ENCODE results near the gene MB21D2.
"Not testable (repeated sequence)": the region's sequence is repeated elsewhere in the genome, so short reads cannot be mapped to it uniquely, and the experiment has no call there.

Gene MB21D2

GRCh38 chr3:192795021-192795420 lies 122.6 kb downstream of the MB21D2 start:
- 100% methylated on average over 3 of the region's 6 CpGs for WGBS (ENCODE audit: insufficient coverage)
- no peaks in the 10 kb centered on the region for H3K4me1 ChIP-seq (ENCODE audit: control extremely low read depth in 1 of 4, control insufficient read depth in 4 of 4, insufficient read depth in 4 of 4, low read length in 3 of 4)
- H3K4me3 ChIP-seq (ENCODE audit: control insufficient read depth in 1 of 7, extremely low read depth in 1 of 7, insufficient read depth in 4 of 7, low read depth in 2 of 7, low read length in 6 of 7) = no peak overlapping the region
- ChIA-PET CTCF (no interaction called here), POLR2A (no interaction called here)
- no peaks in the 10 kb centered on the region for H3K36me3 ChIP-seq (ENCODE audit: control insufficient read depth in 4 of 4, insufficient read depth in 4 of 4, low read length in 3 of 4)
- H3K9me3 ChIP-seq (ENCODE audit: control extremely low read depth in 1 of 5, control insufficient read depth in 4 of 5, insufficient read depth in 2 of 5, low read depth in 1 of 5, low read length in 4 of 5) = no peaks in the 10 kb centered on the region
- DNase-seq = no peak
- H3K27me3 ChIP-seq (replicated peaks in 2 of 5; ENCODE audit: control insufficient read depth in 4 of 5, insufficient read depth in 5 of 5, low read length in 4 of 5) = peaks cover 0 to 2% (median 0%) of the 10 kb centered on the region in 5 experiments
- no peak overlapping the region for H3K27ac ChIP-seq (ENCODE audit: insufficient read depth in 1 of 2, low read depth in 1 of 2, low read length in 2 of 2, poor library complexity in 1 of 2, severe bottlenecking in 2 of 2)

DNA sequence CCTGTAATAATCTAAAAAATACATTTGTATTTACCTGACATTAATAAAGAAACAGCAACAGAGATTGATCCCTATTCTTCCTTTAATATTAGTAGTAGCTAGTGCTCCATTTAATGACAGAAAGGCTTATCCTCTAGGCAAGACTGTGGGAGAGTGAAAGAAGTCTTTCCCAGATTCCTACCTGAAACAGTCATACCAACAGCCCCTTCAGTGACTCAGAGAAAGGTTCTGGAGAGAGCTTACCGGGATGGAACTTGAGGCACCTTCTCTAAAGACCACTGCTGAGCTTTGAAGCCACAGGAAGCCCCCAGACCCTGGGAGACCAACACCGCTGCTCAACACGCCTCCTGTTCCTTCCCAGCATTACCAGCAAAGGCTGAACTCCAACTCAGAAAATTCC lies 123.4 kb downstream of the MB21D2 start:
- DNase-seq = no peak
- Histone ChIP-seq H3K27me3 (replicated peaks in 2 of 5; ENCODE audit: control insufficient read depth in 4 of 5, insufficient read depth in 5 of 5, low read length in 4 of 5) (peaks cover 0 to 2% (median 0%) of the 10 kb centered on the region in 5 experiments), H3K9me3 (ENCODE audit: control extremely low read depth in 1 of 5, control insufficient read depth in 4 of 5, insufficient read depth in 2 of 5, low read depth in 1 of 5, low read length in 4 of 5) (no peaks in the 10 kb centered on the region), H3K36me3 (ENCODE audit: control insufficient read depth in 4 of 4, insufficient read depth in 4 of 4, low read length in 3 of 4) (no peaks in the 10 kb centered on the region), H3K27ac (ENCODE audit: insufficient read depth in 1 of 2, low read depth in 1 of 2, low read length in 2 of 2, poor library complexity in 1 of 2, severe bottlenecking in 2 of 2) (no peak overlapping the region), H3K4me3 (ENCODE audit: control insufficient read depth in 1 of 7, extremely low read depth in 1 of 7, insufficient read depth in 4 of 7, low read depth in 2 of 7, low read length in 6 of 7) (no peak overlapping the region), H3K4me1 (ENCODE audit: control extremely low read depth in 1 of 4, control insufficient read depth in 4 of 4, insufficient read depth in 4 of 4, low read length in 3 of 4) (no peaks in the 10 kb centered on the region)
- WGBS (ENCODE audit: insufficient coverage) = 87% methylated on average over 3 of the region's 3 CpGs
- CTCF ChIA-PET = no interaction called here
- POLR2A ChIA-PET = no interaction called here

- WGBS (ENCODE audit: insufficient coverage) = 94% methylated on average over 46 of the region's 57 CpGs
- POLR2A ChIA-PET; DNase-seq; H3K27ac ChIP-seq (ENCODE audit: insufficient read depth in 1 of 2, low read depth in 1 of 2, low read length in 2 of 2, poor library complexity in 1 of 2, severe bottlenecking in 2 of 2); H3K36me3 ChIP-seq (ENCODE audit: control insufficient read depth in 4 of 4, insufficient read depth in 4 of 4, low read length in 3 of 4); H3K9me3 ChIP-seq (ENCODE audit: control extremely low read depth in 1 of 5, control insufficient read depth in 4 of 5, insufficient read depth in 2 of 5, low read depth in 1 of 5, low read length in 4 of 5); H3K4me3 ChIP-seq (ENCODE audit: control insufficient read depth in 1 of 7, extremely low read depth in 1 of 7, insufficient read depth in 4 of 7, low read depth in 2 of 7, low read length in 6 of 7); H3K27me3 ChIP-seq (replicated peaks in 2 of 5; ENCODE audit: control insufficient read depth in 4 of 5, insufficient read depth in 5 of 5, low read length in 4 of 5); H3K4me1 ChIP-seq (ENCODE audit: control extremely low read depth in 1 of 4, control insufficient read depth in 4 of 4, insufficient read depth in 4 of 4, low read length in 3 of 4); CTCF ChIA-PET: not testable (repeated sequence)
These were observed 128.7 kb downstream of the MB21D2 start for GRCh38 chr3:192788816-192789515.

DNA sequence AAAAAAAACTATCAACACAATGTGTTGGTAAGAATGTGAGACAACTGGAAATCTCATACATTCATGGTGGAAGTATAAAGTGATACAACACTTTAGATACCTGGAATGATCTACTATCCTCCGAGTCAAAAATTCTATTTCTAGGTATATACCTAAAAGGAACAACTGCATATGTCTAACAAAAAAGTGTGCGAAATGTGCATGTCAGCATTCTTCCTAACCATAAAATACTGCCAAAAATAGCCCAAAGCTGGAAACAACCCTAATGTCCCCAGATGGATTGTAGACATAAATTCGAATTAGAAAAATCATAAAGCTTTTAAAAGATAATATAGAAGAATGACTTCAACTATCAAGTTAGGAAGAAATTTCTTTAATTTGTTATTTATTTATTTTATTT lies 139.1 kb downstream of the MB21D2 start:
- H3K36me3 ChIP-seq (ENCODE audit: control insufficient read depth in 4 of 4, insufficient read depth in 4 of 4, low read length in 3 of 4) = no peaks in the 10 kb centered on the region
- POLR2A ChIA-PET = no interaction called here
- WGBS (ENCODE audit: insufficient coverage) = 86% methylated on average over 1 of the region's 3 CpGs

DNA sequence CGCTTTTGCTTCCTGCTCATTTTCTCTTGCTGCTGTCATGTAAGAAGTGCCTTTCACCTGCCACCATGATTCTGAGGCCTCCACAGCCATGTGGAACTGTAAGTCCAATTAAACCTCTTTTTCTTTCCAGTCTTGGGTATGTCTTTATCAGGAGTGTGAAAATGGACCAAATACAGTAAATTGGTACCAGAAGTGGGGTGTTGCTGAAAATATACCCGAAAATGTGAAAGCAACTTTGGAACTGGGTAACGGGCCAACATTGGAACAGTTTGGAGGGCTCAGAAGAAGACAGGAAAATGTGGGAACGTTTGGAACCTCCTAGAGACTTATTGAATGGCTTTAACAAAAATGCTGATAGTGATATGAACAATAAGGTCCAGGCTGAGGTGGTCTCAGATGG lies 143.3 kb downstream of the MB21D2 start:
- H3K4me3 ChIP-seq (ENCODE audit: control insufficient read depth in 1 of 7, extremely low read depth in 1 of 7, insufficient read depth in 4 of 7, low read depth in 2 of 7, low read length in 6 of 7); H3K36me3 ChIP-seq (ENCODE audit: control insufficient read depth in 4 of 4, insufficient read depth in 4 of 4, low read length in 3 of 4); H3K27ac ChIP-seq (ENCODE audit: insufficient read depth in 1 of 2, low read depth in 1 of 2, low read length in 2 of 2, poor library complexity in 1 of 2, severe bottlenecking in 2 of 2); H3K4me1 ChIP-seq (ENCODE audit: control extremely low read depth in 1 of 4, control insufficient read depth in 4 of 4, insufficient read depth in 4 of 4, low read length in 3 of 4); POLR2A ChIA-PET; DNase-seq; H3K27me3 ChIP-seq (replicated peaks in 2 of 5; ENCODE audit: control insufficient read depth in 4 of 5, insufficient read depth in 5 of 5, low read length in 4 of 5); H3K9me3 ChIP-seq (ENCODE audit: control extremely low read depth in 1 of 5, control insufficient read depth in 4 of 5, insufficient read depth in 2 of 5, low read depth in 1 of 5, low read length in 4 of 5); CTCF ChIA-PET: not testable (repeated sequence)
- 69% methylated on average over 3 of the region's 4 CpGs for WGBS (ENCODE audit: insufficient coverage)

More for the DNA sequence above, 139.1 kb downstream of the MB21D2 start:
- CTCF ChIA-PET = no interaction called here
- DNase-seq = no peak
- Histone ChIP-seq H3K27ac (ENCODE audit: insufficient read depth in 1 of 2, low read depth in 1 of 2, low read length in 2 of 2, poor library complexity in 1 of 2, severe bottlenecking in 2 of 2) (no peak overlapping the region), H3K27me3 (replicated peaks in 2 of 5; ENCODE audit: control insufficient read depth in 4 of 5, insufficient read depth in 5 of 5, low read length in 4 of 5) (peaks cover 0 to 2% (median 0%) of the 10 kb centered on the region in 5 experiments), H3K4me1 (ENCODE audit: control extremely low read depth in 1 of 4, control insufficient read depth in 4 of 4, insufficient read depth in 4 of 4, low read length in 3 of 4) (no peaks in the 10 kb centered on the region), H3K9me3 (ENCODE audit: control extremely low read depth in 1 of 5, control insufficient read depth in 4 of 5, insufficient read depth in 2 of 5, low read depth in 1 of 5, low read length in 4 of 5) (peaks cover 0 to 3% (median 0%) of the 10 kb centered on the region in 5 experiments), H3K4me3 (ENCODE audit: control insufficient read depth in 1 of 7, extremely low read depth in 1 of 7, insufficient read depth in 4 of 7, low read depth in 2 of 7, low read length in 6 of 7) (no peak overlapping the region)

- no peaks in the 10 kb centered on the region for H3K4me1 ChIP-seq (ENCODE audit: control extremely low read depth in 1 of 4, control insufficient read depth in 4 of 4, insufficient read depth in 4 of 4, low read length in 3 of 4)
- DNase-seq = no peak
- 43% methylated on average over 3 of the region's 5 CpGs for WGBS (ENCODE audit: insufficient coverage)
- H3K27me3 ChIP-seq (replicated peaks in 2 of 5; ENCODE audit: control insufficient read depth in 4 of 5, insufficient read depth in 5 of 5, low read length in 4 of 5) = peaks cover 0 to 6% (median 0%) of the 10 kb centered on the region in 5 experiments
- peaks cover 0 to 3% (median 0%) of the 10 kb centered on the region in 5 experiments for H3K9me3 ChIP-seq (ENCODE audit: control extremely low read depth in 1 of 5, control insufficient read depth in 4 of 5, insufficient read depth in 2 of 5, low read depth in 1 of 5, low read length in 4 of 5)
- CTCF ChIA-PET = no interaction called here
- H3K36me3 ChIP-seq (ENCODE audit: control insufficient read depth in 4 of 4, insufficient read depth in 4 of 4, low read length in 3 of 4) = no peaks in the 10 kb centered on the region
- H3K4me3 ChIP-seq (ENCODE audit: control insufficient read depth in 1 of 7, extremely low read depth in 1 of 7, insufficient read depth in 4 of 7, low read depth in 2 of 7, low read length in 6 of 7) = no peak overlapping the region
- POLR2A ChIA-PET = no interaction called here
- H3K27ac ChIP-seq (ENCODE audit: insufficient read depth in 1 of 2, low read depth in 1 of 2, low read length in 2 of 2, poor library complexity in 1 of 2, severe bottlenecking in 2 of 2) = no peak overlapping the region
These were observed 145.3 kb downstream of the MB21D2 start for GRCh38 chr3:192772240-192772894.

DNA sequence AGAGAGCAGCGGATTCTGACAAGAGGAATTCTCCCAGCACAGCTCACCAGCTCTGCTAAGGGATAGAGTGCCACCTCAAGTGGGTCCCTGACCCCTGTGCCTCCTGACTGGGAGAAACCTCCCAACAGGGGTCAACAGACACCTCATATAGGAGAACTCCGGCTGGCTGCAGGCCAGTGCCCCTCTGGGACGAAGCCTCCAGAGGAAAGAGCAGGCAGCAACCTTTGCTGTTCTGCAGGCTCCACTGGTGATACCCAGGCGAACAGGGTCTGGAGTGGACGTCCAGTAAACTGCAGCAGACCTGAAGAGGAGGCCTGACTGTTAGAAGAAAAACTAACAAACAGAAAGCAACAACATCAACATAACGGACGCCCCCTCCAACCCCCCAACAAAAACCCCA lies 159.0 kb downstream of the MB21D2 start:
- DNase-seq = no peak
- WGBS (ENCODE audit: insufficient coverage) = 92% methylated on average over 5 of the region's 7 CpGs
- no peak overlapping the region for H3K4me3 ChIP-seq (ENCODE audit: control insufficient read depth in 1 of 7, extremely low read depth in 1 of 7, insufficient read depth in 4 of 7, low read depth in 2 of 7, low read length in 6 of 7)
- no peak overlapping the region for H3K27ac ChIP-seq (ENCODE audit: insufficient read depth in 1 of 2, low read depth in 1 of 2, low read length in 2 of 2, poor library complexity in 1 of 2, severe bottlenecking in 2 of 2)
- H3K4me1 ChIP-seq (ENCODE audit: control extremely low read depth in 1 of 4, control insufficient read depth in 4 of 4, insufficient read depth in 4 of 4, low read length in 3 of 4) = no peaks in the 10 kb centered on the region
- H3K27me3 ChIP-seq (replicated peaks in 2 of 5; ENCODE audit: control insufficient read depth in 4 of 5, insufficient read depth in 5 of 5, low read length in 4 of 5) = no peaks in the 10 kb centered on the region
- POLR2A ChIA-PET = no interaction called here
- CTCF ChIA-PET = no interaction called here
- no peaks in the 10 kb centered on the region for H3K9me3 ChIP-seq (ENCODE audit: control extremely low read depth in 1 of 5, control insufficient read depth in 4 of 5, insufficient read depth in 2 of 5, low read depth in 1 of 5, low read length in 4 of 5)
- H3K36me3 ChIP-seq (ENCODE audit: control insufficient read depth in 4 of 4, insufficient read depth in 4 of 4, low read length in 3 of 4) = no peaks in the 10 kb centered on the region

Measured in common myeloid progenitor, CD34-positive (primary cell).